GM12872 (cell line): ENCODE measurements around the gene HDAC4.

Experiments used
- CTCF ChIP-seq: IDR thresholded peaks from 3 replicates; pipeline ENCODE4 v1.5.1; 2011; ENCODE audit warnings: low read depth, mild to moderate bottlenecking, low read length, moderate library complexity; ENCODE audit not compliant: insufficient read depth

Gene HDAC4

DNA sequence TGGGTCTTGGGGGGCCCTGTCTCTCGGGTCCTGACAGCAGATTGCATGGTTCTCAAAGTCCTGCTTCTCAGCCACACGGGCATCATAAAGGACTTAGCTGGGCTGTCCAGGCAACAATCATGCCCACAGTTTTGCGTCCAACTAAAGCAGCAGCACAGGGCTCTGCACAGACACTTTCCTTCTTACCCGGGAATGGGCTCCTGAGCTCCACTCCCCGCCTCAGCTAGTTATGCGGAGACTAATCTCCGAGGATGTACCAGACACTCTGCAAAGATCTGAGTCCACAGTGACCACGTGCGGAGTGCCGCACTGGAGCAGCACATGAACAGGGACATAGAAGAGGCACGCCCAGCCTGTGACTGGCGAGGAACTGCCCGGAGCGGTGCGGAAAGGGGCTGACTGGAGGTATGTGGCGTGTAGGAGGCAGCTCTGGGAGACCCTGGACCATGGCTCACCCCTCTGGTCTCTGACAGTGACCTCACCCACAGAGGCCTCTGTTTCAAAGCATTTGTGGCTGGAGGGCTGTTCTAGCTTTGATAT is 270.0 kb downstream of the HDAC4 start:
- no peak for TF ChIP-seq CTCF

DNA sequence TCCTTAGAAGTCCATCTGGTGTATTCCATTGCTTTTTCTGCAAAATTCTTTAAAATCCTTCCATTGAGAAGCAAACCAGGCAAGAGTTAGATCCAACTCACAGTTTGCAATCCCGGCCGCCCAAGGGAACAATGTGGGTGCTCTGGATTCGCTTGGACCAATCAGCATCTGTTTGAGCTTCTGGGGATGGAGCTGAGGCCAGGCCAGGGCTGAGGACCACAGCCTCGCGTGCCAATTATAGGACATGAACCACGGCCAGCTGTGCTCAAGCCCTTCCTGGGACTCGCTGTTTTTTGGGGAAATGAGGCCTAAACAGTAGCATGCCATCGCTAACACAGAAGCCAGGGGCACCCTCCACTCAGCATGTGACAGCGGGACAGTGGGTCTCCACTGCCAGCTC is 270.8 kb downstream of the HDAC4 start:
- no peak for TF ChIP-seq CTCF

DNA sequence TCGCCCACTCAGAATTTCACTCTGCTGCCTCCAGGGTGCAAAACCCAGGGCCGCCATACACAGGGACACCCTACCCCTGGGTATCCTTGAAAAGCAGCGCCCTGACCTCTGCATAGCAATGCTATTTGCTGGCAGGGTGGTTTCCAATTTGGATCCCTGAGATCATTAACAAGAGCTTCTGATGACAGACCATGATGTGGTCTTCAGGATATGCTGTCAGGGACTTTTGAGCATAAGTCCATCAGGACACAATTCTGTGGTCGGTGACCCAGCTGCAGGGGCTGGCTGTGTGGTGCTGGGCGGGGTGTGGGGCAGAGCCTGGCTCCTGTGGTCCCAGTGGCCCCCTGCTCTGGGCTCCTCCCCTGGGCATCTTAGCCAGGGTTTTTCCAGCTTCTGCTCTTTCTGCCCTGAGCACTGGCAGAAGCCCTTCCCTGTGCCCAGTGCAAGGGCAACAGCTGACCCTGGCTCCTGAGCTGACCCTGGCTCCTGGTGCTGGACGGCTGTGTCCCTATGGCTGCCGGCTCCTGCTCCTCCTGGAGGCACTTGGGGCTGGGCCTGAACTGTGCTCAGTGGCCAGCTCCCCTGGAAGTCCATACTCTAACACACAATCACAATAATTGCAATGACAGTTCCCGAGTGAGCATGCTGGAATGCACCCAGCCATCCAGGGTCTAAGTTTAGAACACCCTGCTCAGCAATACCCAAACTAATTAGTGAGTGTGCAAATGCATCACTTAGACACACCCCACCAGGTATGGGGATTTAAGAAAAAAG is 271.5 kb downstream of the HDAC4 start:
- TF ChIP-seq CTCF, result no peak

GRCh38 chr2:239128706-239129105 is 272.1 kb downstream of the HDAC4 start:
- no peak for TF ChIP-seq CTCF

- TF ChIP-seq CTCF, result no peak
Observed at GRCh38 chr2:239127513-239127912, 273.3 kb downstream of the HDAC4 start.

DNA sequence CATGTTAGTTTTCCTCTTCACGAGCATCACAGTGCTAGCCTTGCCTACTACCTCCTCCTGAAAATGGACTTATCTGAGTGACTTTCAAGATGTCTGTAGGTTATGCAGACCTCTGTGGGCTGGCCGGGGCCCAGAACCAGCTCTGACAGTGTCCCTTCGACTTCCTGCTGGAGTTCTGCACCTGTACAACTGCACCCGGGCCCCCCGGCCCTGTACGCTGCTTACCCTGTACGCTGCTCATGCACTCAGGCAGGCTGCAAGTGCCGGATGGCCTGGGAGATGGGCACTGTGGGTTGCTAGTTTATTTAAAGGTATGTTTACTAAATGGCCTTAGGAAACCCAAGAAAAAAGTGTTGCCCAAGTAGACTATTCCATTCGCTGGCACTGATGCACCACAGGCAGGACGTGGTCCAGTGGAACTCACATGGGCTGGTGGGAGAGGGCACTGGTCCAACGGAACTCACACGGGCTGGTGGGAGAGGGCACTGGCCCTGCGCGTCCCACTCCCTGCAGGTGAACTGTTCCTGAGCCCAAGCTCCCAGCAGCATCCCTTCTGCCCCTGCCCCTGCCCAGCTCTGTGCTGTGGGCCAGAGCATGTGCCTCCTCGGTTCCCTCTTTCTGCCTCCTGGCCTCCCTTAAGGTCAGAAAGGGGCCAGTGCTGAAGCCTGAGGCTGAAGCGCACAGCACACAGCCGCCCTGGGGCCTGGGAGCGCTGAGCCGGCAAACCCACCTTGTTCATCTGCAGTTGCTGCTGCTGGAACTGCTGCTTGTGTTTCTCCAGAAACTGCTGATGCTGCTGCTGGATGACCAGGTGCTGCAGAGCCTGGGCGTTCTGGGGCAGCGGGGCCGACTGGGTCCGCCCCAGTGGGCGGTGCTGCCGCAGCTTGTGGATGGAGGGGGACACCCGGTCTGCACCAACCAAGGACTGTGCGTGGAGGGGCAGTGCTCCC is 274.8 kb downstream of the HDAC4 start:
- TF ChIP-seq CTCF, result no peak
